GM04504 (cell line): ENCODE results near the gene RSPH3.

ENCODE experiments used
- DNase-seq: peaks from one replicate; pipeline ENCODE4 v3.0.0-alpha.2; 2012; ENCODE audit warnings: low read depth

Gene RSPH3

DNA sequence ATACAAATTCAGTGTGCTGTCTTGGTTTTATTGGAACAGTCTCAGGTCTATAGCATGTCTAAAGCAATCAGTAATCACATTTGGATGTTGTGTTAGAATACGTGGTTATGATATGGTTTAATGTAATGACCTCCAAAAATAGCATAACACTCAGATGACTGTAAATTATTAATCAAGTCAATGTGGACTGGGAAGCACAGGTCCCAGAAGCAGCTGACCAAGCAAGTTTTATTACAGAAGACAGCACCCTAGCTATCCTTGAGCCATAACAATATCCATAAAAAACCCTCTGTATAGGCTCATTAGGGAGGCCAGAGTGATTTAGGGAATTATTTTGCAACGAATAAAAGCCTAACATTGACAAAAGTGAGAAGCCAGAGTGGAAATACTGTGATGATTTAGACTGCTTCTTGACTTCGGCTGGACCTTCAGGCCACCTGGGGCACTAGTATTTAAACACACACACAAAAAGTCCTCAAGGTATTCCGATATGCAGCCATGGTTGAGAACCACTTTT lies 66.9 kb downstream of the RSPH3 start:
- no peak for DNase-seq

DNA sequence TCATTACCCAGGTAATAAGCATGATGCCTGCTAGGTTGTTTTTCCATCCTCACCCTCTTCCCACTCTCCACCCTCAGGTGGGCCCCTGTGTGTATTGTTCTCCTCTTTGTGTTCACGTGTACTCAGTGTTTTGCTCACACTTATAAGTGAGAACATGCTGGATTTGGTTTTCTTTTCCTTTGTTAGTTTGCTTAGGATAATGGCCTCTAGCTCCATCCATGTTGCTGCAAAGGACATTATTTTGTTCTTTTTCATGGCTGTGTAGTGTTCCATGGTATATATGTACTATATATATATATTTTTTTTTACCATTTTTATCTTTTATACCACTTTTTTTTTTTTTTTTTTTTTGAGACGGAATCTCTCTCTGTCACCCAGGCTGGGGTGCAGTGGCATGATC lies 71.9 kb downstream of the RSPH3 start:
- no peak for DNase-seq

DNA sequence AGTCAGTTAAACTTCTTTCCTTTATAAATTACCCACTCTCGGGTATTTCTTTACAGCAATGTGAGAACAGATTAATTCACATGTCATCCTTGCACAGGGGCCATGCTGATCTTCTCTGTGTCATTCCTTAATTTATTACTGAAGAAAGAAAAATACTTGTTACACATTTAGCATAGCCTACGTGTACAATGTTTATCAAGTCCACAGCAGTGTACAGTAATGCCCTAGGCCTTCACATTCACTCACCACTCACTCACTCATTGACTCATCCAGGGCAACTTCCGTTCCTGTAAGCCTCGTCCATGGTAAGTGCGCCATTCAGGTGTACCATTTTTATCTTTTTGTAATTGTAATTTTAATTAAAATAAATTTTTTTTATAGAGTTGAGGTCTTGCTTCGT lies 73.6 kb downstream of the RSPH3 start:
- DNase-seq = peak; percentile 16

DNA sequence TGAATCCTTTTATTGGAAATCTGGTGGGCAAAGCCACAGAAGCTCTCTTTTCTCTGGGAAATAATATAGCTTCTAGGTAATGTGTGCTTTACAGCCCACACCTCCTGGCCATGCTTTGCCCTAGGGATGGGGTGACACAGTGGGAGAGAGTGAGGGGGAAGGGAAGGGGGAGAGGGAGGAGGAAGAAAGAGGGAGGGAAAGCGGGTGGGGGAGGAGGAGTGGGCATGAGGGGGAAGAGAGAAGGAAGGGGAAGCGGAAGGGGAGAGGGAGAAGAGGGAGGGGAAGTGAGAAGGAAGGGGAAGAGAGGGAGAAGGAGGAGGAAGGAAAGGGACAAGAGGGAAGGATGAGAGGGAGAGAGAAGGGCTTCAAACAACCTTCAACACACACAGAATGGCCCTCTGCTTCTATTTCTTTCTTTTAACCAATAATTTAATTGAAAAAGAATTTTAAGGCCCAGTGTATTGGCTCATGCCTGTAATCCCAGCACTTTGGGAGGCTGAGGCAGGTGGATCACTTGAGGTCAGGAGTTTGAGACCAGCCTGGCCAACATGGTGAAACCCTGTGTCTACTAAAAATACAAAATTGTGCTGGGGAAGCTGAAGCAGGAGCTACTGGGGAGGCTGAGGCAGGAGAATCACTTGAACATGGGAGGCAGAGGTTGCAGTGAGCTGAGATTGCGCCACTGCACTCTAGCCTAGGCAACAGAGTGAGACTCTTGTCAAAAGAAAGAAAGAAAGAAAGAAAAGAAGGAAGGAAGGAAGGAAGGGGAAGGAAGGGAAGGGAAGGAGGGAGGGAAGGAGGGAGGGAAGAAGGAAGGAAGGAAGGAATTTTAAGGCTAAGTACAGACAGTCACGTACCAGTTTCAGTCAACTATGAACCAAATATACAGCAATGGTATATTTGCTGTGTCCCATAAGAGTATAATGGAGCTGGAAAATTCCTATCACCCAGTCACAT lies 75.2 kb downstream of the RSPH3 start:
- DNase-seq = no peak

DNA sequence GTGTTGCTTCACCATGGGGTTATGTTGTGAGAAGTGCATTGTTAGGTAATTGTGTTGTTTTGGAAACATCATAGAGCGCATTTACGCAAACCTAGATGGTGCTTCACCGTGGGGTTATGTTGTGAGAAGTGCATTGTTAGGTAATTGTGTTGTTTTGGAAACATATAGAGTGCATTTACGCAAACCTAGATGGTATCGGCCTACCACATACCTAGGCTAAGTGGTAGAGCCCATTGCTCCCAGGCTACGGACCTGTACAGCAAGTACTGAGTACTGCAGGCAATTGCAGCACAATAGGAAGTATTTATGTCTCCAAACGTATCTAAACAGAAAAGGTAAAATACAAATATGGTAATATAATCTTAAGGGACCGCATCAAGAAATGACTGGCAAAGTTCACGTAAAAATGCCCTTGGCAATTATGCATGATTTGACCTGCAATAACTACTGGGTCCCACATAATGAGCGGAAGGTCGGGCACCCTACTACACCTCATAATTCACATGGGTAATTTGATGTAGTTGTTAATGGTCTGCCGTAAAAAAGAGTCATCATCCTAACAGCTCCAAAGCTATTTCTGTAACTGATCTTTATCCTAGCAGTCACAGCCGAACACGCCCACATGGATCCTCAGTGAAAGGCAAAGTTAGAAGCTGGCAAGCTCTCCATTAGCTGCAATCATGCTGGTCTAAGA lies 76.0 kb downstream of the RSPH3 start:
- DNase-seq = peak; percentile 13
